Stimulated activated naive CD8-positive, alpha-beta T cell treated with anti-CD3 and anti-CD28 coated beads, Interleukin-15, Interleukin-2, amounts not matched to agents 100 U/mL and 50 U/mL, for 24 hours (primary cell): ENCODE results near the gene THOP1.
A peak's percentile ranks its signal among the peaks of the same experiment; 100 is the strongest.
"Not testable (repeated sequence)": the region's sequence is repeated elsewhere in the genome, so short reads cannot be mapped to it uniquely, and the experiment has no call there.

Experiments used
- ATAC-seq: fragments of 150-1000 bp; cut with Tn5 transposase; one replicate; pipeline ENCODE4 v1.10.0; 2021
- DNase-seq: peaks from one replicate; pipeline ENCODE4 v3.0.0; 2021

THOP1 gene

DNA sequence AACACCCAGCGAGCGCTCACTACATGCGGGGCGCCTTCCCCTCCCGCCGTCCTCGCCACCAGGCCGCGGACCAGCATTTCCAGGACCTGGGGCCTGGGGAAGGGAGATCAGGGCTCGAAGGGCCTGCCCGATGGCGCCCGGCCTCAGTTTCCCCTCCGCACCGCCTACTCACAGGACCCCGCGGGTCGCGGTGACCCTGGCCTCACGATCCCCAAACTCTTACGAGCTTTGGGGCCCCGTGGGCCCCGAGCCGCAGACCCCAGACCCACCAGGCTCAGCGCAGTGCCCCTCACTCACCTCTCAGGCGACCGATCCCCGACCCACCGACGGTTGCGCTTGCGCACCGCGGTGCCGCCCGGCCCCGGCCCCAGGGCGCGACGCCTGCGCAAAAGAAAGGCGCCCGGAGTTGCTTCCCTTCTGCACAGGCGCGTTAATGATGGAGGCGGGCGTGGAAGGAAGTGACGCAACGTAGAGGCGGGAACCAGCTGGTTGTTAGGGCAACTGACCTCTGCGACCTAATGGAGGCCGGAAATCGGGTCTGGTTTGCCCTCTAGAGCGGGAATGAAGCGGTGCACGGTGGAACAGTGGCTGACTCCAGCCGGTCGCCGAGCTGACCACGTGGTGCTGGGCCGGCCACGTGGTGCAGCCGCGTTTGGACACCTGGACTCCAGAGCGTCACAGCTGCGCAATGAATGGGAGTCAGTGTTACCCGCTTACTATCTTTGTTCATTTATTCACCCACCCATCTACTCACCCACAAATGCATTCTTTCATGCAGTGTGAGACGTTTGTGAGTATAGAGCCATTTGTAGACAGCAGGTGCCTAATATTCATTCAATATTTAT lies 2.1 kb upstream of the THOP1 start, which contains the start of gene SGTA:
SGTA (minus strand) TSS at position 338 of the 845 bp plus-strand sequence. CDS start 14,205 bp downstream, outside the sequence.
- ATAC-seq (peak; percentile 83), DNase-seq (peak; percentile 97)

DNA sequence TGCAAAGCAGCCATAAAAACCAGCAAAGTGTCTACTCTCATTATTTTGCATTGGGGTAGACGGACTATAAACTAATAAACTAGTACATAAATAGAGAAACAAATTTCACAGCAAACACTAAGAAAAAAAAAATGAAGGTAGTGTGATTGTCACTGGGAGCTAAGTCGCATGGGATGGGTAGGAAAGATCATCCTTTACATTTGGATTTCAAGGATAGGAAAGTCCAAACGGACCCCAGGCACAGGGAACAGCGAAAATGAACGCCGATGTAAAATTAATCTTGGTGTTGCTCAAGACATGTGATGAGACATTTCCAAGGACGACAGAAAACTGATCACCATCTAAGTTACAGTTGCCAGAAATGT lies 1.5 kb upstream of the THOP1 start:
- DNase-seq (no peak), ATAC-seq (no peak)

GRCh38 chr19:2787115-2787514 lies 1.8 kb downstream of the THOP1 start:
- DNase-seq = no peak

DNA sequence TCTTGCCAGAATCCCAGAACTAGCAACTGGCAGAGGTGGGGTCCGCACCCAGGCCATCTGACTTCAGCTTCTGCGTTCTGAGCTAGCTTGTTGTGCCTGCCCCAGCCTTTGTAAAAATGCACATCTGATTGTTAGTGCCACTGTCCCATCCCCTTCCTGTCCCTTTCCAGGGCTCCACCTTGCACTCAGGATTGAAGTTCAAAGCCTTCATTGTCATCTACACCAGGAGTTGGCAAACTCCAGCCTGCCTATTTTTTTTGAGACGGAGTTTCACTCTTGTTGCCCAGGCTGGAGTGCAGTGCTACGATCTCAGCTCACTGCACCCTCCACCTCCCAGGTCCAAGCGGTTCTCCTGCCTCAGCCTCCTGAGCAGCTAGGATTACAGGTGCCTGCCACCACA lies 2.9 kb downstream of the THOP1 start:
- ATAC-seq = no peak
- no peak for DNase-seq

More at GRCh38 chr19:2787115-2787514, 1.8 kb downstream of the THOP1 start:
- ATAC-seq = no peak

- no peak for ATAC-seq
Observed at GRCh38 chr19:2790194-2790556, 4.9 kb downstream of the THOP1 start.

DNA sequence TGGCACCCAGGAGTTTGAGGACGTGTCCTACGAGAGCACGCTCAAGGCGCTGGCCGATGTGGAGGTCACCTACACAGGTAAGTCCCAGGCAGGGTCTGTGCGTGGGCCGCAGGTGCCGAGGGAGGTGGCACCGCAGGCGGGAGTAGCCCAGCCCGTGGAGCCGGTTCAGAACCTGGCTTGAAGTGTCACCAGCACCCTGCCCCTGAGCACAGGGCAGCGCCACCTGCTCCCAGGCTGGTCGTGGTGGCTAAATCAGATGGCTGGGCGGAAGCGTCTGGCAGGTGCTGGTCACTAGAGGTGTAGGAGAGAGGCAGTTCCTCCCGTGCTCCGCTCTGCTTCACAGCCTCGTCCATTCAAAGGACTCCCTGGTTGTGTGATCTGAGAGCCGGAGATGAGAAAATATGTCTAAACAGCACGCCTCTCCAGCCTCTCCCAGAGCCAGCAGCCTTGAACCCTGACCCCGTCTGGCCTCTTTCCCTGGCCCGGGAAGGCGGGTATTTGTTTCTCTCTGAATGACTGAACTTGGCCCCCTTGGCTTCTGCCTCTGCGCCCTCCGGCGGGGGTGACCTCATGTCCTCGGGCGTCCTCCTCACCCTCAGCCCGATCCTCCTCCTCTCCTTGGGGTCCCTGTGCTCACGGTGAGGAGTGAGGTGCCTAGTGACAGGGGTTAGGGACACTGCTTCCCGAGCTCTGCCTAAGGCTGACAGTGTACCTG lies 5.4 kb downstream of the THOP1 start:
- ATAC-seq (no peak), DNase-seq (no peak)

More at GRCh38 chr19:2790194-2790556, 4.9 kb downstream of the THOP1 start:
- DNase-seq = no peak

DNA sequence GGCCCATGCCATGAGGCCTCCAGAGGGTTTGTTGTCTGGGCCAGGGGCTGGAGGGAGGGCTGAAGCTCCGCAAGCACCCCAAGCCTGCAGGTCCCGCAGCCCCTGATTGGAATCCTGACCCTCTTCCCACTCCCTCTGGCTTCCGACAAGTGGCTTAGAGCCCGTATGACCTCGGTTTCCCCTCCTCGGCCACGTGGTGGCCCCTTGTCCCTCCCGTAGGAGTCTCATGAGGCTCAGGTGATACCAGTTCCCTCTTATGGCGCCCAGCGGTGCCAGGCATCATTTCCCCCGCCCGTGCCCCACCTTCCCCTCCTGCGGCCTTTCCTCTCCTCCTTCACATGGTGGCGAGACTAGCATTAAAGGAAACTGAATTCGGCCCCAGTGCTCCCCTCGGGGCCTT lies 6.1 kb downstream of the THOP1 start:
- DNase-seq = no peak
- ATAC-seq = no peak

DNA sequence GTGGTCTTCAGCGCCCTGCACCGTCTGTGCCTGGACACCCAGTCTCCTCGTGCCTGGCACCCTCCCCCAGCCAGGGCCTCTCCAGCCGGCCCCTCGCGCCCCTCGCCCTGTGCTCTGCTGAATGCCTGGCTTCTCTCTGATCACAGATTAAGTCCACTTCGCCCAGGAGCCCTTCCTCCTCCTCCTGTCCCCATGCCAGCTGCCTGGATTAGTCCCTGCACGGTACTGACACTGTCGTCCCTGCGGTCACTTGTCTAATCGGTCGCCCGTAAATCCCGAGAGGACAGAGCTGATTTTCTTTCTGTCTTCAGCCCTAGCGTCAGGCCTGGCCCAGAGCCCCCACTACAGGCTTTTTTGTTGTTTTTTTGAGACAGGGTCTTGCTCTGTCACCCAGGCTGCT lies 6.6 kb downstream of the THOP1 start:
- DNase-seq (no peak), ATAC-seq (no peak)

- DNase-seq, ATAC-seq: not testable (repeated sequence)
Observed at GRCh38 chr19:2792666-2793065, 7.4 kb downstream of the THOP1 start.

- DNase-seq (no peak), ATAC-seq (no peak)
Observed at GRCh38 chr19:2793126-2793525, 7.8 kb downstream of the THOP1 start.

GRCh38 chr19:2793577-2793976 lies 8.3 kb downstream of the THOP1 start:
- ATAC-seq (no peak), DNase-seq (no peak)

DNA sequence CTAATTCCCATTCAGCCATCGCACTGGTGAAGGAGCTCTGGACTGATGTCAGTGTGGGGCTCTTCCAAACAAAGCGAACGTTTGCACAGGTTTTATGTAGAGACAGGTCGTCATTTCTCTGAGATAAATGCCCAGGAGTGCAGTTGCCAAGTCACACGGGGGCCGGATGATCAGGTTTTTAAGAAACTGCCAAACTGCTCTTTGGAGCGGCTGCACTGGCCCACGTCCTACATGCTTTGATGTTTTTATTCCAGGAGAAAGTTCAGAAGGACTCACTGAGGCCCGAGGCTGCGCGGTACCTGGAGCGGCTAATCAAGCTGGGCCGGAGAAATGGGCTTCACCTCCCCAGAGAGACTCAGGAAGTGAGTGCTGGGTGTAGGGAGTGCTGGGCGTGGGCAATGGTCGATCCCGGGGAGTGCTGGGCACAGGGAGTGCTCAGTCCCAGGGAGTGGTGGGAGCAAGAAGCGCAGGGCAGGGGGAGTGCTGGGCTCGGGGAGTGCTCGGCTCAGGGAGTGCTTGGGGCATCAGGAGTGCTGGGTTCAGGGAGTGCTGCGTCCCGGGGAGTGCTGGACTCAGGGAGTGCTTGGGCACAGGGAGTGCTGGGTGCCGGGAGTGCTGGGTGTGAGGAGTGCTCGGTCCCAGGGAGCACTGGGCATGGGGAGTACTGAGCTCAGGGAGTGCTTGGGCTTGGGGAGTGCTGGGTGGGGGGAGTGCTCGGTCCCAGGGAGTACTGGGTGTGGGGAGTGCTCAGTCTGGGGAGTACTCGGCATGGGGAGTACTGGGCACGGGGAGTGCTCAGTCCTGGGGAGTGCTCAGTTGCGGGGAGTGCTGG lies 10.7 kb downstream of the THOP1 start:
- ATAC-seq = no peak

DNA sequence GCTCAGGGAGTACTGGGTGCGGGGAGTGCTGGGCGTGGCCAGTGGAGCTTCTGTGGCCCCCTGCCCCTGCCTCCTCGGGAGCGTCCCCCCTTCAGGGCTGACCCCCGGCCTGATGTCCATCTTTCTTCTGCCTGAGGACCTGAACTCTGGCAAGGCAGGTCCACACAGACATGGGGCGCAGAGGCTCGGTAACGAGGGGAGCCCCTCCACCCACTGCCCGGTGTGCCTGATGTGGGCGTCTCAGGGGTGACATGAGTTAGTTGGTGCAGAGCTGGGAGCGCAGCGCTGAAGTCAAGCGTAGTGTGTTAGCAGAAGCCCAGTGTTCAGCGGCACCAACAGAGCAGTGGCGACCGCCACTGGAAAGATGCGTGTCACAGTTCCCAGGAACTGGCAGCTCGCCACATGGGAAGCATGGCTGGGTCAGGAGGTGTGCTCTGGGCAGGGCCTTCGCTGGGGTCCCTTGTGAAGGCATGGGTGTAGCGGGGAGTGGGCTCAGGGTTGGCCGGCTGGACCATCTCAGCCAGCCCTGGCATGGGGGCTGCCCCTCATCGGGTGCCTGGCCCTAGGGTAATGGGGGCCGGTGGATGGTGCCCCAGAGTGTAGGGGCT lies 11.5 kb downstream of the THOP1 start:
- DNase-seq = no peak
- ATAC-seq = no peak

More for the DNA sequence above, 10.7 kb downstream of the THOP1 start:
- DNase-seq = no peak

DNA sequence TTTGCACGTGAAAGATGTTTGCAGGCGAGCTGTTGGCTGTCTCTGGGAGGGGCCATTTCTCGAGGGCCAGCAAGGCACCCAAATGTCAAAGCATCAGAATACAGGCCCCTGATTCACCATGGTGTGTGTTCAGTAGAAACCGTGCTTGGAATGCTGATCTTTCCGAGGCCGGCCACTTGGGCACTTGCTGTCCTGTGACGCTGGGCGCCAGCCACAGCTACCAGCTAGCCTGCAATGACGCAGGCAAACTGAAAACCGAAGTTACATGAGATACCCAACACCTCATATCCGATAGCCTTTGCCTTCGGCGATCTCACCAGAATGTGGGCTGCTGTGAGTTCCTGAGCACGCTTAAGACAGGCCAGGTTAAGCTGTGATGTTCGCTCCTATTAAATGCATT lies 12.0 kb downstream of the THOP1 start:
- DNase-seq (no peak), ATAC-seq (no peak)

- DNase-seq (no peak), ATAC-seq (no peak)
Observed at GRCh38 chr19:2798158-2798685, 12.9 kb downstream of the THOP1 start.

DNA sequence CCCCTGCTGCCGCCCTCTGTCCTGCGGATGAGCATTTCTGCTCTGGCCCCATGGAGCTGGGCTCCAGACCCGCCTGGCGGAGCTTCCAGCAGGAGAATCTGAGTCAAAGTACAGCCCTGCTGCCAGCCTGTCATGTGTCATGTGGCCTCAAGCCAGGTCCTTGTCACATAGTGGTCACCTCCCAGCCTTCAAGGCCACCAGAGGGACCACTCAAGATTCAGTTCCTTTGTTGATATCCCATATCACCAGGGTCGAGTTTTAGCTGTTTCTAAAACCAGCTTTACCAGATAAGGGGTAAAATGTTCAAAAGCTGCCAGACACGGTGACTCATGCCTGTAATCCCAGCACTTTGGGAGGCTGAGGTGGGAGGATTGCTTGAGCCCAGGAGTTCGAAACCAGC lies 13.4 kb downstream of the THOP1 start:
- DNase-seq (no peak), ATAC-seq (no peak)

GRCh38 chr19:2799273-2800020 lies 14.1 kb downstream of the THOP1 start:
- ATAC-seq (no peak), DNase-seq (no peak)

GRCh38 chr19:2800506-2800905 lies 15.2 kb downstream of the THOP1 start:
- no peak for ATAC-seq
- no peak for DNase-seq

DNA sequence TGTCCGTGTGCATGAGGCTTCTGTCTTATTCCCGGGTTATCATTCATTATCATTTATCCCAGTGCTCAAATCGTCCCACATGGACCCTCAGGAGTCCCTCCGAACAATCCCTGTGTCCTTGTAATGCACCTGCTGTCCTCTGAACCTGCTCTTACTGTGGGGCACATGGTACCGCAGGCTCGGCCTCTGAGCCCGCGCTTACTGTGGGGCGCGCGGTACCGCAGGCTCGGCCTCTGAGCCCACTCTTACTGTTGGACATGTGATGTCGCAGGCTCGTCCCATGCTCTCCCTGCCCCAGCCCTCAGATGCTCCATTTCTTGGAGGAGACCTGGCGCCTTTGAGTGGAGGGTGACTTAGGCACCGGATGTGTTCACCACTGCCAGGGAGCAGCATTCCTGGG lies 17.5 kb downstream of the THOP1 start:
- DNase-seq (no peak), ATAC-seq (no peak)

DNA sequence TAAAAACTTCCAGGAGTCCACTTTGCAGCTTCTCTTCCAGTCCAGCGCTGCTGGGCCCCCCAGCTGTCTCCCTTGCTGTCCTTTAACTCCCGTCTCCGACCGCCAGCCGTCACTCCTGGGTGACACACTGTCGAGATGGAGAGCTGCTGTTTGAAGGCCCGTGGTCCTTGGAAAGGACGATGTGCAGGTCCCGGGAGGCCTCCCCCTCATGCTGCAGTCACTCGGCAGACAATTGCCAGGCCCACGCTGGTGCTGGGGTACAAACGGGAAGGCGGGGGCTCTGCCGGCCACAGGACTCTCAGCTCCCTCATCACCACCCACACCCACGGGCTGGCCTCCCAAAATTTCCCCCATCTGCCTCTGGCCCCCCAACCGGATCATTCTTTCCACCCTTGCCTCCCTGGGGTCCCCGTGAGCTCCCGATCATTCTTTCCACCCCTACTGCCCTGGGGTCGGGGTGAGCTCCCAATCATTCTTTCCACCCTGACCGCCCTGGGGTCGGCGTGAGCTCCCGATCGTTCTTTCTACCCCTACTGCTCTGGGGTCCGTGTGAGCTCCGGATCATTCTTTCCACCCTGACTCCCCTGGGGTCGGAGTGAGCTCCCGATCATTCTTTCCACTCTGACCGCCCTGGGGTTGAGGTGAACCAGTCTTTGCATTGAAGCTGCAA lies 18.3 kb downstream of the THOP1 start:
- DNase-seq (no peak), ATAC-seq (peak; percentile 35)
